Islet of Langerhans (tissue), 1 donor: Measurements from ENCODE around the gene SETD7.

Experiments
- FAIRE-seq: peaks from one replicate; lab custom pipeline; 2011; peaks lifted over from hg19 to GRCh38; lab: Jason Lieb, UNC

Gene SETD7

DNA sequence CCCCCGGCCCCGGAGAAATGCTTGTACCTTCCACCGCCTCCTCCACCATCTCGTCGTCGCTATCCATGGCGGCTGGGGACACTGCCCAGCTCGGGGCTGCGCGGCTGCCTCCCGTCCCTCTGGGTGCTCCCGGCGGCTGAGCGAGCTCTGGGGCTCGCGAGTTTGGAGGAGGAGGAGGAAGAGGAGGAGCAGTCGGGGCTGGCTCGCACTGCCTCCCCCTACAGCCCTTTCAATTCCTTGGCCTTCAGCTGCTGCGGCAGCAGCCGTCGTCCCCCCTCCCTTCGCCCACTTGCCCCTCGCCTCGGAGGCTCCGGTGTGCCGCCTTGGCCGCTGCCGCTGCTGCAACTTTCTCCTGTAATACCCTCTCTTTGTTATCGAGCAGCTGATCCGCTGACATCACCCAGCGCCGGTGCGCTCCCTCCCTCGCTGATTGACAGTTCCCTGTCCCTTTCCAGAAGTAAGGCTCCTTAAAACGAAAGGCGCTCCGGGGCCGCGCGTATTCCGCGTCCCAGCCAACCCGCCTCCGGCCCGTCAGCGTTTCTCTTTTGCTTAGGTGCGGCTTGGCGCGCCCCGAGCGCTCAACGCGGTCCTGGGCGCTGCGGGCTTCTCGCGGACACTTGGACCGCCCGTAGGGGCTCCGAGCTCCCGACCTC lies at the start of gene SETD7:
SETD7 (minus strand) TSS at position 149 of the 653 bp plus-strand sequence; CDS start at position 67, 82 bp downstream.
- no peak for FAIRE-seq

DNA sequence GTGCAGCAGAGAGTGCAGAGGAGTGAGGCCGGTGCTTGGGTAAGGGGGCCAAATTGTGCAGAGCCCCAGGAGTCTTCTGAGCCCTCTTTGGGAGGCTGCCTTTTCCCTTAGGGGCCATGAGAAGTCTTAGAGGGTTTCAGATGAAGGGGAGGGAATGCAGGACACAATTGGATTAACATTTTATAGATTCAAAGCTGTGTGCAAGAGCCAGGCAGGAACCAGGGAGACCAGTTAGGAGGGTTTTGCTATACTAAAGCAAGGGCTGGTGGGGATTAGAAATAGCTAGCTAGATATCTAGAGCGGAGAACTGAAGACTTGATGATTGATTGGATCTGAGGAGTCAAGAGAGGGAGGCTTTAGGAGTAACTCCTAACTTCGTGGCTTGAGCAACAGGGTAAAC lies 49.5 kb upstream of the SETD7 start:
- FAIRE-seq, result no peak

DNA sequence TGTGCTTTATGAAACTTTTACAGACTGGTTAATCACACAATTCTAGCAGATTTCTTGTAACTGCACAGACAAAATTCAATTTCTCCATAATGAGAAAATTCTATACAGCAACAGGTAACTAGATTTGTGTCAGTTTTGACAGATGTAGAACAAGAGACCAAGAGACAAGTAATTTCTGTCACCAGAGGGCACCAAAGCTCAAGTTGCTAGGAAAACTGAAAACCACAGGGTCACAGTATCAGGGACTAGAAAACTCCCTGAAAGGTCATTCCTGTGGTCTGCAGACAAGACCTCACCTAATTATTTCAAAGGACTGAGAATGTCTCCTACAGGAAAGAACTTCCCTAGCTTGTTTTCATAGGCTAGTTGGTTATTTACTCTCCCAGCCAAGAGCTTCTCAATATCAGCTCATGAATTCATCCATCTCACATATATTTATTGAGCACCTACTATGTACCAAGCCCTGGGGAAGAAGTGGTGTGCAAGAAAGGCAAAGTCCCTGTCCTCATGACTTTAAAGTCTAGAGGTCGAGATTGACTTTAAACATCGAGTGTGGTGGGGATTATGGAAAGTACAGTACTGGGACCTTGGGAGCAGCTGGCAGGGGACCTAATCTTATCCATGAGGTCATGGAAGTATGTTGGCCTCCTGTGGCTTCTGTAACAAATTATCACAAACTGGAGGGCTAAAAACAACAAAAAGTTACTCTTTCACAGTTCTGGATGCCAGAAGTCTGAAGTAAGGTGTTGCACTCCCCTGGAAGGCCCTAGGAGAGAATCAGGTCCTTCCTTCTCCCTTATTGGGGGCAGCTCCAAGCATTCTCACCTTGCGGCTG lies 47.8 kb upstream of the SETD7 start:
- FAIRE-seq, result peak; percentile 88

DNA sequence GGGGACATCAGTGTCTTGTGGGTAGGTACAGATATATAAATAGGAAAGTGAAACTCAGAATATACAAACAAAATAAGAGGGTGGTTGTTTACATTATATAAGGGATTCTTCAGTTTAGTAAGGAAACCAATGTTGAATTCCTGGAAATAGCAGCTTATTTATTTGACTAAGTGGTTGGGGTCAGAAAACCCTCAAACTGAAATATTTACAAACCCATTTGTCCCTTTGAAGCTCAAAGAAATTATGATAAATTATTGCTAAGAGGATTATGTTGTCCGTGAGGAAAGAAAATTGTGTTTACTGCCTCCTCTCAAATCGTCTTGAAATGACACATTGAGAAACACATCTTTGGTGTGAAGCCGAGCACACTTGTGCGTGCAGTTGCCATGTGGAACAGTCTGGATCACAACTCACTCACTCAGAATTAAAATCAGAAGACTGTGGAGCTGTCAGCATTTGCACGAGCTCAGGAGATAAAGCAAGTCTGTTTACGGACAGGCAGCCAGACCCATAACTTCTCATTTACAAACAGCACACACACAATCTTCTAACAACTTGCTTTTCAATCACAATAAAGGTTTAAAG lies 46.8 kb upstream of the SETD7 start:
- FAIRE-seq, result no peak

DNA sequence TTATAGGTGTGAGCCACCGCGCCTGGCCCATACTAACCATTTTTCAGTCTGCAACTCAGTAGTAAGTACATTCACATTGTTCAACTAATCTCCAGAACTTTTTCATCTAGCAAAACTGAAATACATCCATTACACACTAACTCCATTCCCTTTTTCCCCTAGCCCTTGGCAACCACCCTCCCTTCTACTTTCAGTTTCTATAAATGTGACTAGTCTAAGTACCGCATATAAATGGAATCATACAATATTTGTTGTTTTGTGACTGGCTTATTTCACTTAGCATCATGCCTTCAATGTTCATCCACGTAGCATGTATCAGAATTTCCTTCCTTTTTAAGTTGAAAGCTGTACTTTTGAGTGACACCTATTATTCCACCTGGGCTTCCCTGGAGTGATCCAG lies 44.6 kb upstream of the SETD7 start:
- no peak for FAIRE-seq

DNA sequence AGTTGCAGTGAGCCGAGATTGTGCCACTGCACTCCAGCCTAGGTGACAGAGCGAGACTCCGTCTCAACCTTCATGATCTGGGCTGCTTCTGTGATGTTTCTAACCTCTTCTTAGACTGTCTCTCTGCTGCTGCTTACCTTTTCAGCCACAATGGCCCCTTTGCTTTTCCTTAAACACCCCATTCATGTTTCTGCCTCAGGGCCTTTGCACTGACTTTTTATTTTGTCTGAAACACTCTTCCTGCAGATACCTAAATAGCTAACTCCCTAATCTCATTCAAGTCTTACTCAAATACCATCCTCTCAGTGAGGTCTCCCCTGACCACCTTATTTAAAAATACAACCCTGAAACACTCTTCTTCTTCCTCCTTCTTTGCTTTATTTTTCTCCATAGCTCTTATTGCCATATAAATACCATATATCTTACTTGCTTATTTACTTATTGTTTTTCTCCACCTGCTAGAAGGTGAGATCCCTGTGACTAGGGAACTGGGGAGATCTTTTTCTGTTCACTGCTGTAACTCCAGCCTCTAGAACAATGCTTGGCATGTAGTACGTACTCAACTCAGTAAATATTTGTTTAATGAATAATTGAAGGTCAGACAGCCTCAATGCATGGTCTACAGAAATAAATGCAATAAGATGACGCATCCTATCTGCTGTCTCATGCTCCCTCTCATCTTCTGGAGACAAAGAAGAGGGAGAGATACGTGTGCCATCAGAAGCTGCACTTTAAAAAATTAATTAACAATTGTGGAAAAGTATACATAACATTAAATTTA lies 43.8 kb upstream of the SETD7 start:
- FAIRE-seq, result no peak

DNA sequence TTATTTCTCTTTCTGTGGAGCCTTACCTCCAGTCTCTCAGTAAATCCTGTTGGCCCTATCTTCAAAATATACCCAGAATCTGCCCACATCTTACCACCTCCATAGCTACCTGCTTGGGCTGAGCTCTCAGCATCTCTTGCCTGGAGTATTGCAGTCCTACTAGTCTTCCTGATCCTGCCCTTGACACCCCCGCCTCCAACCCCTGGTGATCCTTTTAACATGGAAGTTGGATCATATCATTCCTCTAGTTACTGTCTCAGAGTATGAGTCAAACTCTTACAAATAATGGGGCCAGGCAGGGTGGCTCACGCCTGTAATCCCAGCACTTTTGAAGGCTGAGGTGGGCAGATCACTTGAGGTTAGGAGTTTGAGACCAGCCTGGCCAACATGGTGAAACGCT lies 43.1 kb upstream of the SETD7 start:
- no peak for FAIRE-seq

DNA sequence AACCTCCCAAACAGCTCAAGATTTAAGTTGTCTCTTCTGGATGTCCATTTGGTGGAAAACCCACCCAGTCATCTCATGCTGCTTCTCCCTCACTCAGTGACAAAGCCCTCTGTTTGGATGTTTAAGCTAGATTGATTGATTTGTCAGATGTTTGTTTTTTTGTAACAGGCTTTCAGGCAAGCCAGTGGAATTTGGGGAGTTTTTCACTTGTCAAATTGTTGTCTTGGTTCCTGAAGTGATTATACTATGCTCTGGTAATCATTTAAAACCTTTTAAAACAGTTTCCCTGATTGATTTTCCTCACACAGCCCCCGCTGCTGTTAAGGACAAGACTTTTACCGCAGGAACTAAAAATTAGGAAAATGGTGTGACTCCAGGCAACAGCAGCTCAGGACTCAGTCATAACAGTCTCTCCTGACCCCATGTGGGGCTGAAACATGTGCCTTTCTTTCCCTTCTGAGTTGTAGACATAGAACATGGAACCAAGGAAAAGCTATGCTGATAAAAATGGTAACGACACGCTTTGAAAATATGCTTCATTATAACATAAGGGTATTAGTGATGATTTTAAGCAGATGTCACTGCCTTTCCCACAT lies 40.8 kb upstream of the SETD7 start:
- FAIRE-seq, result no peak

DNA sequence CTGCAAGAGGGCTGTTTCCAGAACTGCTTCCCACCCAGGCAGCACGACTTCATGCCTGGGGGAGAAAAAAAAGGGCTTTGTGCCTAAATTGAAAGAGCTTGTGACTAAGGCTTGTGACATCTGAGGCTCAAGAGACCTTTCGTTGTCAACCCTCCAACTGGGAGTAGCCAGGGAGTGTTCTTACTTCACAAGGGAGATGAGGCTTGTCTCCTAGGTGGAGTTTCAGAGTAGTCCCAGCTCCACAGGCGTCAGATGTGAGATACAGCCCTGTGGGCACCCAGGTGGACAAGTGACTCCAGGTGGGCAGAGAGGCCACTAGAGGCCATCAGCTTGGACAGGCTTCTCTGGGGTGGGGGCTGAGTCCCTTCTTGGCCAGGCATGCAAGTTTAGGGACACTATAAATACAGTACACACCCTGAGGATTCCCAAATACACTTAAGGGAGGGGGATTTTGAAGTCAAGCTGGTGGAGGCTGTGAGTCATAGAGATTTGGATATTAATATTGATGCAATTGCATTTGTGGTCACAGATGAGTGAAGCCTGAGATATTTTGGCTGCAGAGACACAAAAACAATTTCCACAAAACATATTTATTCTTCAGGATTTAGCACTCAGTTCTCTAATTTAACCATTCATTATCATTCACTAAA lies 40.1 kb upstream of the SETD7 start:
- FAIRE-seq, result no peak

DNA sequence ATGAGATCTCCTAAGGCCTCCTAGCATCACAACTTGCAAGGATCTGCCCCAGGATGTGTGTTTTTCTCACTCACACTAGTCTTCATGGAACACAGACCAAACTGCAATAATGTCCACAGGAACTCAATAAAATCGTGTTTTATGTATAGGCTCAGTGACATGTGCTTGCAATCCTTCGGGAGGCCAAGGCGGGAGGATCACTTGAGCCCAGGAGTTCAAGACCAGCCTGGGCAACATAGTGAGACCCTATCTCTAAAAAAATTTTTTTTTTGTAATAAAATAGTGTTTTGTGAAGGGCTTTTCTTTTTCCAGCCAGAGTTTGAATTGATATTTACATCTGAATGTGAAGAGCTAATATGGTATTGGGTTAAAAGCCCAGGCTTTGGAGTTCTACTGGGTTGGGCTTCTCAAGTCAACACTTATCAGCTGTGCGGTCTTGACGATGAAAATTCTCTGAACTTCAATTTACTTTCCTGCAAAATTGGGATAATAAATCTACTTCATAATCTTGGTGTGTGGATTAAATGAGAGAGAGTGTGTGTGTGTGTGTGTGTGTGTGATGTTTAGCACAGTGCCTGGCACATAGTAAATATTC lies 38.7 kb upstream of the SETD7 start:
- FAIRE-seq, result no peak

DNA sequence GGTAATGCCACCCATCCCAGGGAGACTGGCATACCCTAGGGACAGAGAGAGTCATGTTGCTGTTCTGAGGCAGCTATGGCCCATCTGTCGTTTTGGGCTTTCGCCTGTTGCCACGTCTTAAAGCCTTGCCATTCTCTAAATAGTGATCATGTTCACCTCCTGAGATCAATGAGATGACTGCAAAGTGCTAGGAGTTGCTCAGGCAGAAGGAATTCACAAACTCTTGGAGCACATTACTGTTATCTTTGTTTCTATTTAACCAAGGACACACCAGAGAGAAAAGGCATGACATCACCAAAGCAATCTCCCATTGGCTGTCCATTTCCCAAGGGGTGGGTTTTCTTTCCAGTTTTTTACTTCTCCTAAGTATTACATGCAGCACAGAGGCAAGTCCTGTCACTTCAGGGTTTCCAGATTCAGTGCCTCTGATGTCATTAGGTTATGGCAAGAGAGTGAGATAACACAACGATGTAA lies 37.1 kb upstream of the SETD7 start:
- no peak for FAIRE-seq

DNA sequence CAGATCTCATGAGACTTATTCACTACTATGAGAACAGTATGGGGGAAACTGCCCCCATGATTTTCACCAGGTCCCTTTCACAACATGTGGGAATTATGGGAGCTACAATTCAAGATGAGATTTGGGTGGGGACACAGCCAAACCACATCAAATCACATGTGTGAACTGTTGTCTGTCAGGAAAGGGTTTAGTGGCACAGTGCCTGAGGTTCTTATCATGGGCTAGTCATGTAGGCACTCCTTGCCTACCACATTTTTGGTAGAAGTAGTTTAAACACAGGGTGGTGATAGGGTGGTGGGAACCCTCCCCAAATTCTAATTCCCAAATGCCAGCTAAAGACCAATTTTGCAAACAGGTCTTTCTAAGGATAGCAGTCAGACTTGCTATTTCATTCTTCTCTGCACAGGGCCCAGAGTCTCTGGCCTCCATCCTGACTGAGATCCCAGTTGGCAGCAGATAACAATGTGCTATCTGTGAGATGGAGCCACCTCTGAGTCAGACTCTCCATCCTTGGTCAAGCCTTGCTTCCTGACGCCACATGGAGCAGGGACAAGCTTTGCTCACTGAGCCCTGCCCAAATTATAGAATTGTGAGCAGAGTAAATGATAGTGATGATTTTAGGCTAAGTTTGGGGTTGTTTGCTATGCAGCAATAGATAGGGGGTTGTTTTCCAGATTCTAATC lies 33.5 kb upstream of the SETD7 start:
- FAIRE-seq, result no peak

DNA sequence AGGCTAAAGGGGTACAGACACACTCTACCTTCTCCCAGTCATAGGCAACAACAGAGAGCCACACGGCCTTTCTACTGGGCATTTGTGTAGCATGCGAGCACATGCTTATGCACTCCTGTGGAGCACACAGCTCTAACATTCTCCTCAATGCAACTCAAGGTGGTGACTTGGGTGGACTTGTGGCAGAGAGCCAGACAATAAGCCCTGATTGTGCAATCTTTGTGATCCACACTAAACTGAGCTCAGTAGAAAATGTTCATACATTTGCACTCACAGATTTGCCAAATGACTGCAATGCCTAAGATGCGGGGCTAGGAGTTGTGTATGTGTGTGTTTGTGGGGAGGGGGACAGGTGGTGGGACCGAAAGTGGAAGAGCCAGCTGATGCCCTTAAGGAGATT lies 31.4 kb upstream of the SETD7 start:
- no peak for FAIRE-seq

DNA sequence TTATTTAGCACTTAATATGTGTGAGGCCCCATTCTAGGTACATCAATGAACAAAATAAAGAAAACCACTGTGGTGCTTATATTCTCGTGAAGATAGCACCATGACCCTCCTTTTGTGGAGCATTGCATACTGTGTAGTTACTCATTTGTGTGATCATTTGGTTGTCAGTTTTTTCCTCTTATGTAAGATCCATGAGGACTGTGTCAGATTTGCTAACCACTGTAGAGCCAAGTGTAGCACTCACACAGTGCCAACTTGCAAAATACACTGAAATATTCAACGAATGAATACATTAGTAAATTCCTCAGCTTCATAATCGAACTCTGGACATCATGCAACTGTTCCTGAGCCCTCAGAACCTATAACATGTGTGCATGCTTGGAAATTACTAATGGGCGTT lies 29.5 kb upstream of the SETD7 start:
- no peak for FAIRE-seq

DNA sequence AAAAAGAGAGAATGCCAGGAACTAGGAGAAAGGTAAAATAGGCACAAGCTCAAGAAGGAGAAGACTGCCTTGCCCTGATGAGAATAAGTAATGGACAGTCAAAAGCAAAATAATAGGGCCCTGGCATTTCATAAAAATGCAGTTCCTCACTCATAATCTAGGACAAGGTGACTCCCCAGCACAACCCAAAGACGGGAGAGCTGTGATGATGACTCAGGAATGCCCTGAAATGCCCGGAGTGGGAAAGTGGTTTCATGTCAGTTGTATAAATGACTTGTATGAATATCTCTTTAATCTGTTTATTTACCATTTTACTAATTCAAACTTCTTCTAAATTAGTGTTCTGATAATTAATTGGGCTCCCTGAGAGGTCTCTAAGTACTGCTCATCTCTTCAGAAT lies 28.8 kb upstream of the SETD7 start:
- no peak for FAIRE-seq

DNA sequence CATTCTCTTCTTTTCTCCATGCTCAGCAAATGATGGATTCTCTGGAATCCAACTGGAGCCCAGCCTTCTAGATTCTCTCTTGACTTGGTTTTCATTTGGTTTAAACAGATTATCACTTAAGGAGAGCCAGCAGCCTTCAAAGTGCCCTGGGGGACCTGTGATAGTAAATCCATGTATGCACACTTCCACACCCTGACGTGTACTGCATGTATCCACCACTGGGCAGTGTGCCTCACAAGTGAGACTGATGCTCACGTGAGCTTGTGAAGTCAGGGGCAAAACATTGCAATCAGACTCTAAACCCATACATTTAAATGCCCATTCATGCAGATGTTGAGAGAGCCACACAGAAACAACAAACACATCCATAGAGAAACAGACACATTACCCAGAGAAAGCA lies 28.0 kb upstream of the SETD7 start:
- no peak for FAIRE-seq

DNA sequence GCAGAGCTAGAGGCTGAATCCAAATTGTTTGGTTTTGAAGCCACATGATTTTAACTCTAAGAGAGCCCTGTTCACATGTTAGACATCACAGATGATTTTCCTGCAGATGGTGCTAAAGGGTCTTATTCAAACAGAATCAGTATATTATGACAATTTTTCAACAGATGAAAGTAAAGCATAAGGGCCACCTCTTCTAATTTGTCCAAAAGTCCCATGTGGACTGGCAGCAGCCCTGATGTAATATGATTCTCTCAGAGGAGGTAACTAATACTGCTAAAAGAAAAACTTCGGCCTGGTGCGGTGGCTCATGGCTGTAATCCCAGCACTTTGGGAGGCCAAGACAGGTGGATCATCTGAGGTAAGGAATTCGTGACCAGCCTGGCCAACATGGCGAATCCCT lies 26.0 kb upstream of the SETD7 start:
- FAIRE-seq, result no peak

DNA sequence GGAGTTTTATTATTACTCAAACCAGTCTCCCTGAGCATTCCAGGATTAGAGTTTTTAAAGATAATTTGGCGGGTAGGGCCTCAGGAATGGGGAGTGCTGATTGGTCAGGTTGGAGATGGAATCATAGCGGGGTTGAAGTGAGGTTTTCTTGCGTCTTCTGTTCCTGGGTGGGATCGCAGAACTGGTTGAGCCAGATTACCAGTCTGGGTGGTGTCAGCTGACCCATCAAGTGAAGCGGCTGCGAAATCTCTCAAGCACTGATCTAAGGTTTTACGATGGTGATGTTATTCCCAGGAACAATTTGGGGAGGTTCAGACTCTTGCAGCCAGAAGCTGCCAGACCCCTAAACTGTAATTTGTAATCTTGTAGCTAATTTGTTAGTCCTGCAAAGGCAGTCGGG lies 25.1 kb upstream of the SETD7 start:
- no peak for FAIRE-seq

DNA sequence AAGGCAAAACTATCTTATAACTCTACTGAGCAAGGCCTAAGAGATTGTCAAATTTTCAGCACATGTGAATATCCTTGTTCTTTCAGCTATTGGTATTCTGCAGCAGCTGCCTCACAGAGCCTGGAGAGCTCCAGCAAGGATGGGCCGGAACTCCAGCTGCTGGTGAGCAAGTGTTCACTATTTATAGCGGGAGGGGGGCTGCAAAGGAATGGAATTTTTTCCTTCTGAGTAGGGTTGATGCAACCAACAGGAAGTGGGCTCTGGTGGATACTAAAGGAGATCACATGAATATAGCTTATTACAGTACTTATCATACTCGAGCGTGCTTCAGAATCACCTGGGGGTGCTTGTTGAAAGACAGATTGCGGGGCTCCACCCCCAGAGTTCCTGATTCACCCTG lies 20.2 kb upstream of the SETD7 start:
- no peak for FAIRE-seq

DNA sequence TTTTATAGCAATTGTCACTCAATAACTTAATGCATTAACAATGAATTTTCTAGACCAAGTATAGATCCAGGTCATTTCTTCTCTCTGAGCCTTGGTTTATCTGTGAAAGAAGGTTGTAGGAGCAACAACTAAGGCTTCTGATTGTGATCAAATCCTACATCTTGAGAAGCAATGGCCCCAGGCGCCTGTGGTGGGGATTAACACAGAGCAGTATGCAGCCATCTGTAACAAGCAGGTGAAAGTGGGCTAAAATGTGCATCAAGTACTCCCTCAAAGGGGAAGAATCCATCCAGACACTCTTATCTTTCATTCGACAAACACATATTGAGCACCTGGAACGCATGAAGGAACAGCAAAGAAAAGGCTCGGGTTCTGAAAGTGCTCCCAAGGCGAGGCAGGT lies 19.1 kb upstream of the SETD7 start:
- FAIRE-seq, result no peak

DNA sequence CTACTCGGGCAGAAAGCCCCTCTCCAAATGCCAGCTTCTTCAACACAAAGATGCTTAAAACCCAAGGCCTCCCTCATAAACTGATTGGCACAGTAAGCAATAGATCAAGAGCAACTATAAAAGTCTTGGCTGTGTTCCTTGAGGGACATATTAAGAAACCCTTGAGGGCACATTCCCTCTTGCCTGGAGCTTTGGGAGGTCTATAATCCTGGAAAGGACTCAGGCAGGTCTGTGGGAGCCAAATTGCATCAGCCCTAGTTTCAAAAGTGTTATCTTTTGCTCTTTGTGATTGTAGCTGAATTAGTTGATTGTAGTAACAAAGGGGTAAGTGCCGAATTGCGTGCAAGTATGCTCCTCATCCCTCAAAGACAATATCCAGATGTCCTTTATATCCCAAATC lies 18.6 kb upstream of the SETD7 start:
- no peak for FAIRE-seq
